Spinal cord (tissue), 10 donors: ENCODE data around the gene TMEM60. TPM values are rescaled to one million over a fixed set of nuclear protein-coding genes. Genes with fewer than 3 reads are reported as not detected.

Source experiments
- DNase-seq, 6 donors: peaks; one replicate each; pipeline versions ENCODE4 v3.0.0 to v3.0.0-alpha.2; 2013 to 2015; ENCODE audit warnings: low spot score in 6 of 6, low read depth in 4 of 6
- H3K27ac ChIP-seq: one replicate; pipeline ENCODE4 v1.5.1; 2013; ENCODE audit warnings: low read depth, low read length, control low read depth
- H3K27me3 ChIP-seq: one replicate; pipeline ENCODE4 v1.6.1; 2013; ENCODE audit warnings: low read length; ENCODE audit not compliant: control insufficient read depth, insufficient read depth
- H3K36me3 ChIP-seq: one replicate; pipeline ENCODE4 v1.6.1; 2013; ENCODE audit warnings: low read length; ENCODE audit not compliant: control insufficient read depth, insufficient read depth
- H3K4me1 ChIP-seq: one replicate; pipeline ENCODE4 v1.6.1; 2013; ENCODE audit warnings: low read length; ENCODE audit not compliant: control insufficient read depth, insufficient read depth
- H3K4me3 ChIP-seq: one replicate; pipeline ENCODE4 v1.5.1; 2013; ENCODE audit warnings: low read depth, low read length, control low read depth
- H3K9me3 ChIP-seq: one replicate; pipeline ENCODE4 v1.6.1; 2013; ENCODE audit warnings: low read length; ENCODE audit not compliant: control insufficient read depth, insufficient read depth
- whole genome bisulfite sequencing: methylation state at CpG from one replicate; pipeline ENCODE4 v1.1.5; 2013; ENCODE audit warnings: missing lambda C conversion rate; ENCODE audit not compliant: insufficient coverage; 5-methylcytosine and 5-hydroxymethylcytosine counted together
- polyA plus RNA-seq, 2 donors: library from polyadenylated mRNA; unstranded; fragments of 120-200 nt; gene quantifications; one replicate each; pipeline ENCODE4 v1.2.1, GENCODE V29; 2013; ENCODE audit not compliant: insufficient read length in 2 of 2
- total RNA-seq, 2 donors: library from RNA; depleted of rRNA in 1 of 2; stranded (reverse); fragments of 120-200 nt in 1 of 2; fragments of >200 nt in 1 of 2; gene quantifications; one replicate each; pipeline versions ENCODE4 v1.2.3 to v1.2.4, GENCODE V29; 2013 to 2014
- donor health status: healthy.

Gene TMEM60
- total and polyA plus RNA-seq, 4 donors: 20.8 to 24.1 (median 22.2) TPM

GRCh38 chr7:77765906-77766800 is 32.1 kb downstream of the TMEM60 start:
- Histone ChIP-seq H3K27me3 (no peaks in the 10 kb centered on the region), H3K4me3 (no peak overlapping the region), H3K4me1 (no peaks in the 10 kb centered on the region), H3K9me3 (no peaks in the 10 kb centered on the region), H3K27ac (no peak overlapping the region), H3K36me3 (peaks cover 13% of the 10 kb centered on the region)
- 100% methylated on average over 4 of the region's 4 CpGs for whole genome bisulfite sequencing
- DNase-seq: no peak

DNA sequence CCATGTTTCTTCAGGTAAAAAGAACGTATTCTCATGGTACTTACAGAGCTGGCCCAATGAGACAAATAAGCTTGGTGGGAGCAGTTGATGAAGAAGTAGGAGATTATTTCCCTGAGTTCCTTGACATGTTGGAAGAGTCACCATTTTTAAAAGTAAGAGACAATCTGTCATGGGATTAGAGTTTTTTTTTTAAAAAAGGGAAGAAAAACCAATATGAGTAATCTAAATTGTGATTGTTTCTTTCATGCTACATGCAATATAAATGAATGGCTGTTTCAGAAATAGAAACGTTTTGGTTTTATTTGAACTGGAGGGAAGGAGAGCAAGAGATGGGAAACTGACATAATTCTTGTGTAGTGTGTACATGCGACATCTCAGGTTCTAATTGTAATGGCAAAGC is 32.8 kb downstream of the TMEM60 start:
- Histone ChIP-seq H3K27ac (no peak overlapping the region), H3K9me3 (no peaks in the 10 kb centered on the region), H3K4me1 (no peaks in the 10 kb centered on the region), H3K27me3 (no peaks in the 10 kb centered on the region), H3K4me3 (no peak overlapping the region), H3K36me3 (peaks cover 13% of the 10 kb centered on the region)
- WGBS: 100% methylated on average over 1 of the region's 3 CpGs
- no peak for DNase-seq

DNA sequence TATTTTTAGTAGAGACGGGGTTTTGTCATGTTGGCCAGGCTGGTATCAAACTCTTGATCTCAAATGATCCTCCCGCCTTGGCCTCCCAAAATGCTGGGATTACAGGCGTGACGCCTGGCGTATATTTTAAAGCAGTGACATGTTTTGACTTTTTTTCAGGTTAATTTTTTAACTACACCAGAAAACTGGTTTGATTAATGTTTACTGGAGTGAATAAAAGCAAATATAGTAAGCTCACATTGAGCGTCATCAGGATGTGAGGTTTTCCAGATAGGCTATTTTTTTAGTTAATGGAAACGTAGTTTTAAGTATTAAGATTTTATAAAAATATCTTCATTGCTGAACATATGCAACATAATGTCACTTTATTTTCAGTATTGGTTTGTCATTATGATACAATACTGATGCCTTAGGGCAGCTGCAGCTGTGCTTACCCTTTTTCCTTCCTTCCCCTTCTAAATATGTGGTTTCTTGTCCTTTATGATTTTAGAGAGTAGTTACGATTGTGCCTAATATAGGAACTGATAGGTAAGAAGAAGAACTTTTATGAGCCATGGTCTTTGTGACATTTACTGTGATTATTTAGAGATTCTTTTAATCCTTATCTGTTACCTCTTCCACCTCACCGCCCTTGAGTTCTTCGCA is 37.3 kb downstream of the TMEM60 start:
- Histone ChIP-seq H3K36me3 (no peaks in the 10 kb centered on the region), H3K4me1 (no peaks in the 10 kb centered on the region), H3K27me3 (no peaks in the 10 kb centered on the region), H3K4me3 (no peak overlapping the region), H3K27ac (no peak overlapping the region), H3K9me3 (no peaks in the 10 kb centered on the region)
- WGBS: 94% methylated on average over 2 of the region's 10 CpGs
- no peak for DNase-seq

GRCh38 chr7:77759294-77759889 is 38.8 kb downstream of the TMEM60 start:
- Histone ChIP-seq H3K9me3 (no peaks in the 10 kb centered on the region), H3K4me1 (no peaks in the 10 kb centered on the region), H3K27ac (no peak overlapping the region), H3K27me3 (no peaks in the 10 kb centered on the region), H3K36me3 (no peaks in the 10 kb centered on the region), H3K4me3 (no peak overlapping the region)
- DNase-seq: peak; percentile 52 to 89 (median 64)
- no CpG with 5 or more reads among the region's 3 CpGs for WGBS

DNA sequence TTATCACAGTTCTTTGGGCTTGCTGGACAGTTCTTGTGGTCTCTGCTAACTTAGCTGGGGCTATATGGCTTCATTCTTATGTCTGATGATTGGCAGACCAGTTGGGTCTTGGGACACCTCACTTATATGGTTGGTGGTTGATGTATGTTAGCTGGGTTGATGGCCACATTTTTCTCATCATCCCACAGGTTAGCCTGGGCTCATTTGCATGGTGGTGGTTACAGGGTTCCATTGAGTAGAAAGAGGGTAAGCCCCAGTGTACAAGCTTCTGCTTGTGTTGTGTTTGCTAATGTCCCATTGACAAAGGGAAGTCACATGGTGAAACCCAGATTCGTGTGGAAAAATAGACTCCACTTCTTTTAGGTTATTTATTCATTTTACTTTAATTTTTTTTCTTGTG is 40.6 kb downstream of the TMEM60 start:
- Histone ChIP-seq H3K4me3 (no peak overlapping the region), H3K4me1 (no peaks in the 10 kb centered on the region), H3K27ac (no peak overlapping the region), H3K27me3 (no peaks in the 10 kb centered on the region), H3K36me3 (no peaks in the 10 kb centered on the region), H3K9me3 (no peaks in the 10 kb centered on the region)
- no peak for DNase-seq
- no CpG with 5 or more reads among the region's 1 CpG for WGBS

- WGBS: no CpG with 5 or more reads among the region's 1 CpG
- Histone ChIP-seq H3K27ac (no peak overlapping the region), H3K4me3 (no peak overlapping the region), H3K27me3 (no peaks in the 10 kb centered on the region), H3K36me3 (peaks cover 3% of the 10 kb centered on the region), H3K4me1 (no peaks in the 10 kb centered on the region), H3K9me3 (no peaks in the 10 kb centered on the region)
- no peak for DNase-seq
These were observed 45.1 kb downstream of the TMEM60 start for GRCh38 chr7:77753173-77753572.

DNA sequence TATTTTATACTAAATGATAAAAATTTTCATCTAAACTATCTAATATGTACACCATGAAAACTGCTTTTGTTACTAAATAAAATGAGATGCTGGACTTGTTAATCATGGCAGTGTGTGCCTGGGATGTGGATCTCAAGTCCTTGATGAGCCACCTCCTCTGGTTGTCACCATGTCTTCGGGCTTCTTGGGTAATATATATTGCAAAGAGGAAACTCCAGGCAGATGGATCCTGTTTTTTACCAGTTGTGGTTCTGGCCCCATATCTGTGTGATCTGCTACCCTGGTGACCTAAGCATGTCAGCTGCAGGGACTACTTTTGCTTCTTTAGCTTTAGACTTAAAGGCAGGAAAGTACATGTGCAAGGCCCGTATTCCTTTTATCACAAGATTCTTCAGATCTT is 46.2 kb downstream of the TMEM60 start:
- Histone ChIP-seq H3K9me3 (no peaks in the 10 kb centered on the region), H3K4me1 (no peaks in the 10 kb centered on the region), H3K4me3 (no peak overlapping the region), H3K27me3 (no peaks in the 10 kb centered on the region), H3K36me3 (peaks cover 5% of the 10 kb centered on the region), H3K27ac (no peak overlapping the region)
- DNase-seq: no peak
- WGBS: 100% methylated on average over 1 of the region's 2 CpGs

- 100% methylated on average over 1 of the region's 1 CpG for WGBS
- Histone ChIP-seq H3K27me3 (no peaks in the 10 kb centered on the region), H3K4me1 (no peaks in the 10 kb centered on the region), H3K27ac (no peak overlapping the region), H3K4me3 (no peak overlapping the region), H3K9me3 (no peaks in the 10 kb centered on the region), H3K36me3 (peaks cover 5% of the 10 kb centered on the region)
- DNase-seq: no peak
These were observed 50.5 kb downstream of the TMEM60 start for GRCh38 chr7:77747718-77748117.

DNA sequence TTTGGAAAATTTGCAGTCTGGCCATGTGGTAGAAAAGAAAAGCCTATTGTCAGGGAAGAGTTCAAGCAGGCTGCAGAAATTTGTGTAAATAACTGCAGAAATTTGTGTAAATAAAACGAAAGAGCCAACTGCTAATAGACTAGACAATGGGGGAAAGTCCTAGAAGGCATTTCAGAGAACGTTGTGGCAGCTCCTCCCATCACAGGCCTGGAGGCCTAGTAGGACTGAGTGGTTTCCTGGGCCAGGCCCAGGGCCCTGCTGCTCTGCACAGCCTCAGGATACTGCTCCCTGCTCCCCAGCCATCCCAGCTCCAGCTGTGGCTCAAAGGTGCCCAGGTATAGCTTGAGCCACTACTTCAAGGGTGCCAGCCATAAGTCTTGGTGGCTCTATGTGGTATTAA is 51.1 kb downstream of the TMEM60 start:
- Histone ChIP-seq H3K27ac (no peak overlapping the region), H3K36me3 (peaks cover 5% of the 10 kb centered on the region), H3K9me3 (no peaks in the 10 kb centered on the region), H3K4me3 (no peak overlapping the region), H3K4me1 (no peaks in the 10 kb centered on the region), H3K27me3 (no peaks in the 10 kb centered on the region)
- DNase-seq: no peak
- WGBS: 75% methylated on average over 2 of the region's 2 CpGs
